K562 (cell line): Measurements from ENCODE around the gene PPIL4. TPM values are rescaled to one million over a fixed set of nuclear protein-coding genes. Genes with fewer than 3 reads are reported as not detected.

Experiments used
- ATAC-seq: fragments of 200-7000 bp; cut with Tn5 transposase; 3 replicates; pipeline ENCODE4 v1.9.1; 2020; ENCODE audit warnings: moderate library complexity
- BruUV-seq: library from RNA; stranded (reverse); fragments of 400-500 nt; replicated peaks from 2 replicates; lab custom pipeline; 2021; lab: Mats Ljungman, UMichigan
- CTCF ChIA-PET: fragments of 300-600 bp; formaldehyde crosslinking; extraction: SDS; loops from one replicate; lab custom pipeline; 2021; ENCODE audit warnings: low intra/inter-chr PET ratio; lab: Yijun Ruan, JAX
- POLR2A ChIA-PET: fragments of 300-600, 350-650 bp; sonication (Branson Sonifier 250); formaldehyde crosslinking; extraction: SDS; loops from one replicate; lab custom pipeline; 2021; ENCODE audit warnings: antibody characterized with exemption, inconsistent platforms; lab: Yijun Ruan, JAX
- DNase-seq, 4 experiments: peaks; one replicate each; pipeline versions ENCODE4 v3.0.0 to v3.0.0-alpha.2; 2011 to 2018; ENCODE audit warnings: low spot score in 3 of 4, mixed read lengths in 3 of 4; ENCODE audit errors: extremely low read depth in 1 of 4
- FAIRE-seq: peaks from 2 replicates; lab custom pipeline; 2011; peaks lifted over from hg19 to GRCh38; lab: Jason Lieb, UNC
- H2AFZ ChIP-seq: 2 replicates; pipeline ENCODE4 v1.6.0; 2011; ENCODE audit warnings: low read depth, low read length, control low read depth, inconsistent platforms
- H3K27ac ChIP-seq: fragments of 200-600 bp; 3 replicates; pipeline ENCODE4 v1.8.0; 2011; ENCODE audit warnings: low read depth, mild to moderate bottlenecking, control low read depth, inconsistent platforms, low read length, moderate library complexity, mixed read lengths; ENCODE audit errors: extremely low read depth
- H3K27me3 ChIP-seq, 2 experiments: fragments of 300-600 bp in 1 of 2; 2 replicates in 1 of 2; 3 replicates in 1 of 2; pipeline versions ENCODE4 v1.6.0 to v1.8.0; 2011; ENCODE audit warnings: inconsistent platforms in 2 of 2, low read length in 2 of 2, mild to moderate bottlenecking in 1 of 2, mixed read lengths in 1 of 2, moderate library complexity in 1 of 2; ENCODE audit not compliant: control insufficient read depth in 2 of 2, insufficient read depth in 2 of 2
- H3K36me3 ChIP-seq: fragments of 300-600 bp; 3 replicates; pipeline ENCODE4 v1.8.0; 2011; ENCODE audit warnings: mild to moderate bottlenecking, low read length, inconsistent platforms; ENCODE audit not compliant: control insufficient read depth, insufficient read depth
- H3K4me1 ChIP-seq, 2 experiments: fragments of 200-600 bp in 1 of 2; replicated peaks in 1 of 2; 2 replicates in 1 of 2; 3 replicates in 1 of 2; pipeline versions ENCODE4 v1.5.1 to v1.8.0; 2011; ENCODE audit warnings: inconsistent platforms in 2 of 2, low read length in 2 of 2, mild to moderate bottlenecking in 1 of 2, mixed read lengths in 1 of 2, moderate library complexity in 1 of 2; ENCODE audit not compliant: control insufficient read depth in 2 of 2, insufficient read depth in 2 of 2
- H3K4me2 ChIP-seq: 2 replicates; pipeline ENCODE4 v1.6.1; 2011; ENCODE audit warnings: low read length, control low read depth, inconsistent platforms, mixed read lengths; ENCODE audit not compliant: insufficient read depth
- H3K4me3 ChIP-seq: fragments of 200-600 bp; sonication (generic), shearing (Covaris generic); 2 replicates; pipeline ENCODE4 v1.5.1; 2016; ENCODE audit warnings: control low read depth, inconsistent platforms
- H3K79me2 ChIP-seq: fragments of 200-600 bp; 3 replicates; pipeline ENCODE4 v1.8.0; 2011; ENCODE audit warnings: low read length, inconsistent platforms; ENCODE audit not compliant: control insufficient read depth, insufficient read depth
- H3K9ac ChIP-seq, 2 experiments: 2 replicates each; pipeline versions ENCODE4 v1.6.0 to v1.6.1; 2011; ENCODE audit warnings: low read depth in 2 of 2, low read length in 2 of 2, control low read depth in 1 of 2, inconsistent platforms in 1 of 2, mild to moderate bottlenecking in 1 of 2, mixed read lengths in 1 of 2; ENCODE audit not compliant: insufficient read depth in 1 of 2
- H3K9me1 ChIP-seq: one replicate; pipeline ENCODE4 v1.6.0; 2011; ENCODE audit warnings: inconsistent platforms, mild to moderate bottlenecking, low read length, moderate library complexity; ENCODE audit not compliant: control insufficient read depth, insufficient read depth
- H3K9me3 ChIP-seq: replicated peaks from 2 replicates; pipeline ENCODE4 v1.5.1; 2011; ENCODE audit warnings: low read depth, low read length, inconsistent platforms; ENCODE audit not compliant: control insufficient read depth, insufficient read depth
- H4K20me1 ChIP-seq: replicated peaks from 2 replicates; pipeline ENCODE4 v1.6.1; 2011; ENCODE audit warnings: low read length, inconsistent platforms, mixed read lengths; ENCODE audit not compliant: control insufficient read depth, insufficient read depth
- ATF7 ChIP-seq: fragments of 450-650 bp; IDR thresholded peaks from 2 replicates; pipeline ENCODE4 v1.7.1; 2014; ENCODE audit warnings: mild to moderate bottlenecking, moderate library complexity
- CEBPG ChIP-seq, 3 experiments: fragments of 200-800 bp in 1 of 3; sonication (Bioruptor generic) in 1 of 3; sonication (generic) in 1 of 3; formaldehyde crosslinking in 1 of 3; IDR thresholded peaks in 2 of 3; conservative IDR thresholded peaks in 1 of 3; 2 replicates each; pipeline versions ENCODE4 v1.6.1 to v1.8.0; 2016 to 2022; ENCODE audit warnings: missing compliant biosample characterization in 2 of 3, missing genetic modification characterization in 2 of 3, mild to moderate bottlenecking in 1 of 3, missing genetic modification reagents in 1 of 3
- IRF2 ChIP-seq: sonication (generic); formaldehyde crosslinking; IDR thresholded peaks from 2 replicates; pipeline ENCODE4 v1.8.1; 2022; ENCODE audit warnings: mild to moderate bottlenecking, missing genetic modification reagents
- MCM2 ChIP-seq: fragments of 450-650 bp; IDR thresholded peaks from 2 replicates; pipeline ENCODE4 v1.6.1; 2017; ENCODE audit warnings: low read depth, mild to moderate bottlenecking
- TFAM ChIP-seq: fragments of 250-450 bp; sonication (Bioruptor Pico); conservative IDR thresholded peaks from 2 replicates; pipeline ENCODE4 v1.5.0; 2021; ENCODE audit warnings: mild to moderate bottlenecking, moderate library complexity
- WGBS: fragments of 100-300 bp; shearing (Covaris generic); methylation state at CpG from one replicate; pipeline ENCODE4 v1.1.6; 2016; ENCODE audit warnings: low coverage, mixed read lengths; ENCODE audit not compliant: insufficient coverage; ENCODE audit errors: missing lambda C conversion rate; 5-methylcytosine and 5-hydroxymethylcytosine counted together
- in situ Hi-C: fragments of 300-500 bp; cut with MboI; formaldehyde crosslinking; loops from 4 replicates; pipeline ENCODE4 v1.15.0; 2018; ENCODE audit warnings: inconsistent platforms, mixed read lengths
- intact Hi-C: fragments of 100-400 bp; cut with micrococcal nuclease; formaldehyde crosslinking; loops from 2 replicates; pipeline ENCODE4 v1.14.2; 2022
- polyA plus RNA-seq, 8 experiments: library from polyadenylated mRNA; depleted of rRNA in 4 of 8; stranded (reverse) in 5 of 8; unstranded in 3 of 8; fragments of >200 nt; fragmentation: Nextera tagmentation in 2 of 8; fragmentation: Illumina TruSeq in 1 of 8; extraction: Ambion mirVana in 2 of 8; extraction: Trizol in 1 of 8; gene quantifications; 2 replicates each; pipeline versions ENCODE4 v1.2.1 to v1.2.3, GENCODE V29; 2011 to 2014; ENCODE audit warnings: inconsistent platforms in 1 of 8, missing spikeins in 1 of 8
- total RNA-seq, 7 experiments: library from RNA; depleted of rRNA in 6 of 7; stranded (reverse); fragments of >200 nt in 6 of 7; fragmentation: Illumina TruSeq in 2 of 7; extraction: Trizol in 2 of 7; gene quantifications; 2 replicates each; pipeline versions ENCODE4 v1.2.1 to v1.2.3, GENCODE V29; 2011 to 2021; ENCODE audit warnings: low replicate concordance in 1 of 7
- TF ChIP-seq, protein P1 (sequence below), 2 experiments: fragments of 450-650 bp in 1 of 2; sonication (generic) in 1 of 2; formaldehyde crosslinking in 1 of 2; IDR thresholded peaks in 1 of 2; conservative IDR thresholded peaks in 1 of 2; 2 replicates each; pipeline versions ENCODE4 v1.6.1 to v1.8.1; 2016 to 2023; ENCODE audit warnings: mild to moderate bottlenecking in 2 of 2, moderate library complexity in 2 of 2, inconsistent platforms in 1 of 2, missing genetic modification reagents in 1 of 2

PPIL4 gene
- total and polyA plus RNA-seq, 9 of the 15 experiments (the other 6 are each of a cell fraction or from before 2014, with no cell fraction given): 14.5 to 55.2 (median 45.9) TPM

DNA sequence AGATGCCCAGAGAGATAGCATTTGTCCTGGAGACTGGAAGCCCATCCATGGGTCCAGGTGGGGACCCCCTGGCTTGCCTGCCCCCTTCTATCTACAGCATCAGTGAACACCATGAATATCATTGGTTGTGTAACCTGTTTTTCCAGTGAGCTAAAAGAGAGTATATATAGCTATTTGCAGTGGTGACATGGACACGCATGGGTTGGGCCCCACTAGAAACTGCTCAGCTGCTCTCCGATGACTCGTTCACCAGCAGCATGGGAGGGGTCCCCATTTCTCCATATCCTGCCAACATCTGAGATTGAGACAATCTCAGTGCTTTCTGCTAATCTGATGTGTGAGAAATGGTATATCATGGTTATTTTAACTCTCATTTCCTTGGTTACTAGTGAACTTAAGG, 57.0 kb downstream of the PPIL4 start:
- H4K20me1 ChIP-seq: no peaks in the 10 kb centered on the region
- intact Hi-C loops (no loop called here), in situ Hi-C loops (no loop called here)
- ChIA-PET CTCF (no interaction called here), POLR2A (interaction anchor here (0.6 to 2.1 kb wide), 4 partner anchors 12 to 1025 kb away, joined by 3 to 10 read pairs (median 4); no protein-coding TSS in a partner anchor)
- H3K27me3 ChIP-seq: peaks cover 47 to 78% of the 10 kb centered on the region in 2 experiments
- WGBS: 5% methylated on average over 3 of the region's 3 CpGs
- no peak overlapping the region for H3K9ac ChIP-seq
- no peaks in the 10 kb centered on the region for H3K79me2 ChIP-seq
- H2AFZ ChIP-seq: no peak overlapping the region
- no peak for FAIRE-seq
- no peaks in the 10 kb centered on the region for H3K9me3 ChIP-seq
- no TSS peak for BruUV-seq
- H3K27ac ChIP-seq: no peak overlapping the region
- H3K36me3 ChIP-seq: no peaks in the 10 kb centered on the region
- H3K4me2 ChIP-seq: no peak overlapping the region
- DNase-seq: no peak
- H3K9me1 ChIP-seq: no peaks in the 10 kb centered on the region
- ATAC-seq: no peak
- TF ChIP-seq MCM2: no peak
- 0 out of 2 replicates have a peak, but pooled peaks have one; percentile 29 for TF ChIP-seq IRF2 (CRISPR knock-in tag)
- no peak overlapping the region for H3K4me3 ChIP-seq
- H3K4me1 ChIP-seq: peaks cover 3 to 10% of the 10 kb centered on the region in 2 experiments; a peak in 3 of 5 replicates

DNA sequence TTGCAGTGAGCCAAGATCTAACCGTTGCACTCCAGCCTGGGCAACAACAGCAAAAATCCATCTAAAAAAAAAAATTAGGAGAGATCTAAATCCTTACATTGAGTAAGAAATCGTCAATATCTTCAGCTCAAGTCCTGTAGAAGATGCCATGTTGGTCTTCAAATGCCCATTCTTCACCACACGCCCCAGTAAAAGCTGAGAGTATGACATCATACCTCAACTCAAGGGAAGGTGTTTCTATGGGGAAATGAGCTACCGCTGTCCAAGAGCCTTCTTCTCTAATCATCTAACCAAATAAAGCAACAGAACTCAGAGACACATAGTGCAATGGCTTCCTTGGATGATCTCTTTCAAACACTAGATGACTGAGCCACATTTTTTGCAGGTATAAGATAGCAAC, 58.5 kb downstream of the PPIL4 start:
- no peak overlapping the region for H3K4me2 ChIP-seq
- BruUV-seq: no TSS peak
- H3K9ac ChIP-seq: no peak overlapping the region
- no peaks in the 10 kb centered on the region for H3K9me1 ChIP-seq
- DNase-seq: no peak
- POLR2A ChIA-PET: interaction anchor here (0.6 to 2.2 kb wide), 3 partner anchors 9 to 742 kb away, joined by 3 to 6 read pairs (median 5); no protein-coding TSS in a partner anchor
- TF ChIP-seq ATF7 (peak; percentile 49; the same call in 1 of the 2 replicates), CEBPG (CRISPR knock-in tag; IDR thresholded peaks at IDR 0.05) (no peak), CEBPG (tag; conservative IDR thresholded peaks at IDR 0.05 in 1 of 2, IDR thresholded peaks at IDR 0.05 in 1 of 2) (0 out of 4 replicates have a peak, but pooled peaks of 1 of the 2 experiments have one; percentile 16), TFAM (CRISPR knock-in tag) (no peak)
- TF ChIP-seq, protein P1, sequence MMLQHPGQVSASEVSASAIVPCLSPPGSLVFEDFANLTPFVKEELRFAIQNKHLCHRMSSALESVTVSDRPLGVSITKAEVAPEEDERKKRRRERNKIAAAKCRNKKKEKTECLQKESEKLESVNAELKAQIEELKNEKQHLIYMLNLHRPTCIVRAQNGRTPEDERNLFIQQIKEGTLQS (IDR thresholded peaks at IDR 0.05): peak; percentile 34; the same call in 1 of the 2 replicates
- TF ChIP-seq, protein P1 (CRISPR knock-in tag; conservative IDR thresholded peaks at IDR 0.05): no peak
- 2% methylated on average over 4 of the region's 4 CpGs for WGBS
- CTCF ChIA-PET: no interaction called here
- no peaks in the 10 kb centered on the region for H3K79me2 ChIP-seq
- H4K20me1 ChIP-seq: no peaks in the 10 kb centered on the region
- FAIRE-seq: no peak
- H3K36me3 ChIP-seq: no peaks in the 10 kb centered on the region
- no peak overlapping the region for H3K27ac ChIP-seq
- H3K4me1 ChIP-seq: peaks cover 3 to 16% of the 10 kb centered on the region in 2 experiments; a peak in 3 of 5 replicates
- in situ Hi-C loops (no loop called here), intact Hi-C loops (no loop called here)
- no peak overlapping the region for H2AFZ ChIP-seq
- no peak for ATAC-seq
- peaks cover 41 to 69% of the 10 kb centered on the region in 2 experiments for H3K27me3 ChIP-seq
- no peaks in the 10 kb centered on the region for H3K9me3 ChIP-seq
- no peak overlapping the region for H3K4me3 ChIP-seq
